Activated CD8-positive, alpha-beta memory T cell treated with anti-CD3 and anti-CD28 coated beads, Interleukin-2, amount 50 U/mL, for 24 hours (primary cell): ENCODE measurements around the gene TAF11L13.

Experiments used
- DNase-seq: peaks from one replicate; pipeline ENCODE4 v3.0.0-alpha.2; 2020; ENCODE audit errors: extremely low read depth

TAF11L13 gene

GRCh38 chr5:17679597-17680203 is 47.8 kb downstream of the TAF11L13 start:
- DNase-seq = no peak

DNA sequence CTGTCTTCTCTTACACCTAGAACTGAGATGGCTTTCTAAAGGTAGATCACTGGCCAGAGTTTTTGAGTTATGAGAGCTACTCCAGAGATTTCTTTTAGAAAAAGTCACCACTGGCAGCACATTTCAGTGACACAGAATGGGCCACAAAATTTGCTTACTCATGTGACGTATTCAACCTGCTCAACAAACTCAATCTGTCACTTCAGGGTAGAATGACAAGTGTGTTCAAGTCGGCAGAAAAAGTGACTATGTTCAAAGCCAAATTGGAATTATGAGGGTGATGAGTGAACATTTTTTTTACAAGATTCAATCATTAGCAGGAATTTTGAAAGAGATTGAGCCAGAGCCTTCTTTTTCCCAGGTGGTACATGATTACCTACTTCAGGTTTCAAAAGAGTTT is 48.8 kb downstream of the TAF11L13 start:
- DNase-seq = no peak
